HEK293 (cell line): ENCODE measurements around the gene RGS6.

Experiments
- CTCF ChIA-PET: fragments of 350-600 bp; formaldehyde crosslinking; extraction: SDS; loops from one replicate; lab custom pipeline; 2021; ENCODE audit warnings: antibody characterized with exemption; lab: Yijun Ruan, JAX
- POLR2A ChIA-PET: fragments of 300-600 bp; formaldehyde crosslinking; extraction: SDS; loops from one replicate; lab custom pipeline; 2020; ENCODE audit warnings: antibody characterized with exemption, inconsistent platforms; lab: Yijun Ruan, JAX
- H3K27ac ChIP-seq: fragments of 200-500 bp; sonication (Bioruptor generic); 2 replicates; pipeline ENCODE4 v1.5.1; 2014; ENCODE audit warnings: low read depth, low read length, control low read depth, inconsistent platforms; ENCODE audit errors: extremely low read depth
- H3K36me3 ChIP-seq, 2 experiments: fragments of 200-500 bp in 1 of 2; sonication (Bioruptor generic) in 1 of 2; 1 replicate in 1 of 2; 2 replicates in 1 of 2; pipeline ENCODE4 v1.5.1; 2014 to 2017; ENCODE audit warnings: inconsistent platforms in 2 of 2, low read length in 2 of 2; ENCODE audit not compliant: control insufficient read depth in 2 of 2, insufficient read depth in 1 of 2
- H3K4me1 ChIP-seq: fragments of 200-500 bp; sonication (Bioruptor generic); 2 replicates; pipeline ENCODE4 v1.5.1; 2014; ENCODE audit warnings: mild to moderate bottlenecking, low read length, inconsistent platforms; ENCODE audit not compliant: control insufficient read depth, insufficient read depth
- H3K4me3 ChIP-seq: 2 replicates; pipeline ENCODE4 v1.5.1; 2011; ENCODE audit warnings: low read depth, mild to moderate bottlenecking, control low read depth, low read length, moderate library complexity
- H3K9me3 ChIP-seq: fragments of 200-500 bp; sonication (Bioruptor generic); 2 replicates; pipeline ENCODE4 v1.5.1; 2014; ENCODE audit warnings: low read depth, low read length, inconsistent platforms; ENCODE audit not compliant: control insufficient read depth, insufficient read depth
- AEBP2 ChIP-seq: fragments of 450-650 bp; formaldehyde crosslinking; IDR thresholded peaks from 2 replicates; pipeline ENCODE4 v1.5.1; 2016; ENCODE audit warnings: missing biosample characterization, missing genetic modification characterization, borderline replicate concordance
- EGR2 ChIP-seq: fragments of 450-650 bp; formaldehyde crosslinking; IDR thresholded peaks from 2 replicates; pipeline ENCODE4 v1.5.1; 2016; ENCODE audit warnings: low read depth, missing biosample characterization, missing genetic modification characterization
- GLI2 ChIP-seq: fragments of 450-650 bp; formaldehyde crosslinking; IDR thresholded peaks from 2 replicates; pipeline ENCODE4; 2017; ENCODE audit warnings: missing biosample characterization, missing genetic modification characterization, low read depth, borderline replicate concordance
- GLI4 ChIP-seq: fragments of 450-650 bp; formaldehyde crosslinking; IDR thresholded peaks from 2 replicates; pipeline ENCODE4 v1.5.1; 2016; ENCODE audit warnings: missing biosample characterization, missing genetic modification characterization
- PRDM1 ChIP-seq: fragments of 450-650 bp; formaldehyde crosslinking; IDR thresholded peaks from 2 replicates; pipeline ENCODE4; 2016; ENCODE audit warnings: missing biosample characterization, missing genetic modification characterization
- PRDM10 ChIP-seq: fragments of 450-650 bp; formaldehyde crosslinking; IDR thresholded peaks from 2 replicates; pipeline ENCODE4 v1.5.1; 2016; ENCODE audit warnings: missing biosample characterization, missing genetic modification characterization
- TCF7L2 ChIP-seq: IDR thresholded peaks from 2 replicates; pipeline ENCODE4 v1.6.1; 2011; ENCODE audit warnings: low read depth, mild to moderate bottlenecking, inconsistent platforms, low read length, moderate library complexity, borderline replicate concordance
- ZBTB21 ChIP-seq: fragments of 450-650 bp; formaldehyde crosslinking; IDR thresholded peaks from 2 replicates; pipeline ENCODE4 v1.5.1; 2017; ENCODE audit warnings: missing biosample characterization, missing genetic modification characterization
- ZBTB8A ChIP-seq: fragments of 450-650 bp; formaldehyde crosslinking; IDR thresholded peaks from 2 replicates; pipeline ENCODE4 v1.5.1; 2016; ENCODE audit warnings: missing biosample characterization, missing genetic modification characterization
- ZNF132 ChIP-seq: fragments of 450-650 bp; formaldehyde crosslinking; IDR thresholded peaks from 2 replicates; pipeline ENCODE4 v1.5.1; 2017; ENCODE audit warnings: missing biosample characterization, missing genetic modification characterization, borderline replicate concordance
- ZNF146 ChIP-seq: fragments of 450-650 bp; formaldehyde crosslinking; IDR thresholded peaks from 2 replicates; pipeline ENCODE4 v1.5.1; 2016; ENCODE audit warnings: missing biosample characterization, missing genetic modification characterization
- ZNF202 ChIP-seq: fragments of 450-650 bp; formaldehyde crosslinking; IDR thresholded peaks from 2 replicates; pipeline ENCODE4 v1.5.1; 2016; ENCODE audit warnings: missing biosample characterization, missing genetic modification characterization, borderline replicate concordance
- ZNF24 ChIP-seq: fragments of 450-650 bp; formaldehyde crosslinking; IDR thresholded peaks from 2 replicates; pipeline ENCODE4 v1.5.1; 2016; ENCODE audit warnings: missing biosample characterization, missing genetic modification characterization
- ZNF248 ChIP-seq: fragments of 450-650 bp; formaldehyde crosslinking; IDR thresholded peaks from 2 replicates; pipeline ENCODE4 v1.5.1; 2017; ENCODE audit warnings: missing biosample characterization, missing genetic modification characterization
- ZNF398 ChIP-seq: fragments of 450-650 bp; formaldehyde crosslinking; IDR thresholded peaks from 2 replicates; pipeline ENCODE4 v1.5.1; 2017; ENCODE audit warnings: missing biosample characterization, missing genetic modification characterization
- ZNF488 ChIP-seq: fragments of 450-650 bp; formaldehyde crosslinking; IDR thresholded peaks from 2 replicates; pipeline ENCODE4 v1.5.1; 2016; ENCODE audit warnings: missing biosample characterization, missing genetic modification characterization
- ZNF514 ChIP-seq: fragments of 450-650 bp; formaldehyde crosslinking; IDR thresholded peaks from 2 replicates; pipeline ENCODE4 v1.5.1; 2016; ENCODE audit warnings: missing biosample characterization, missing genetic modification characterization
- ZNF529 ChIP-seq: fragments of 450-650 bp; formaldehyde crosslinking; IDR thresholded peaks from 2 replicates; pipeline ENCODE4 v1.5.1; 2017; ENCODE audit warnings: missing genetic modification characterization, missing biosample characterization; ENCODE audit not compliant: insufficient replicate concordance
- ZNF530 ChIP-seq: fragments of 450-650 bp; formaldehyde crosslinking; IDR thresholded peaks from 2 replicates; pipeline ENCODE4 v1.5.1; 2016; ENCODE audit warnings: low read depth, missing biosample characterization, missing genetic modification characterization
- ZNF561 ChIP-seq: fragments of 450-650 bp; IDR thresholded peaks from 2 replicates; pipeline ENCODE4 v1.5.1; 2018; ENCODE audit warnings: missing biosample characterization, missing genetic modification characterization, borderline replicate concordance
- ZSCAN16 ChIP-seq: fragments of 450-650 bp; formaldehyde crosslinking; IDR thresholded peaks from 2 replicates; pipeline ENCODE4 v1.5.1; 2016; ENCODE audit warnings: missing biosample characterization, missing genetic modification characterization
- ZSCAN4 ChIP-seq: fragments of 450-650 bp; formaldehyde crosslinking; IDR thresholded peaks from 2 replicates; pipeline ENCODE4 v1.5.1; 2017; ENCODE audit warnings: missing biosample characterization, missing genetic modification characterization
- ZSCAN5A ChIP-seq: fragments of 450-650 bp; formaldehyde crosslinking; IDR thresholded peaks from 2 replicates; pipeline ENCODE4 v1.5.1; 2016; ENCODE audit warnings: missing biosample characterization, missing genetic modification characterization

RGS6 gene

GRCh38 chr14:71911669-71912068, 20.6 kb upstream of the RGS6 start:
- H3K4me3 ChIP-seq, result no peak overlapping the region
- no peaks in the 10 kb centered on the region for H3K36me3 ChIP-seq
- TF ChIP-seq ZNF529 (no peak), AEBP2 (tag by site-specific recombination) (no peak), PRDM1 (tag by site-specific recombination) (no peak), ZNF146 (no peak), PRDM10 (tag by site-specific recombination) (no peak), EGR2 (tag by site-specific recombination) (no peak), ZNF530 (tag by site-specific recombination) (no peak), ZSCAN4 (tag by site-specific recombination) (no peak), ZNF132 (tag by site-specific recombination) (no peak), GLI2 (tag by site-specific recombination) (no peak), ZNF561 (tag by site-specific recombination) (no peak), ZNF514 (no peak), ZNF488 (tag by site-specific recombination) (no peak), GLI4 (tag by site-specific recombination) (no peak)
- POLR2A ChIA-PET, result no interaction called here
- H3K27ac ChIP-seq, result no peak overlapping the region
- H3K9me3 ChIP-seq, result no peaks in the 10 kb centered on the region
- H3K4me1 ChIP-seq, result no peaks in the 10 kb centered on the region
- CTCF ChIA-PET, result no interaction called here

- no peaks in the 10 kb centered on the region for H3K4me1 ChIP-seq
- H3K4me3 ChIP-seq, result no peak overlapping the region
- ChIA-PET POLR2A (no interaction called here), CTCF (no interaction called here)
- H3K27ac ChIP-seq, result no peak overlapping the region
- no peaks in the 10 kb centered on the region for H3K9me3 ChIP-seq
- no peaks in the 10 kb centered on the region for H3K36me3 ChIP-seq
- TF ChIP-seq ZNF202 (tag by site-specific recombination), result no peak
- TF ChIP-seq ZBTB8A (tag by site-specific recombination), result no peak
- TF ChIP-seq ZNF248 (tag by site-specific recombination), result no peak
- TF ChIP-seq ZSCAN16 (tag by site-specific recombination), result no peak
- no peak for TF ChIP-seq ZNF398 (tag by site-specific recombination)
- TF ChIP-seq TCF7L2, result no peak
- no peak for TF ChIP-seq ZNF24 (tag by site-specific recombination)
- TF ChIP-seq ZSCAN5A (tag by site-specific recombination), result no peak
- no peak for TF ChIP-seq ZBTB21 (tag by site-specific recombination)
Measured at GRCh38 chr14:71913342-71913741, 18.9 kb upstream of the RGS6 start.
